Panc1 (cell line): Measurements from ENCODE around the gene PCDH15.

Experiments
- CTCF ChIP-seq: fragments of 450-650 bp; IDR thresholded peaks from 2 replicates; pipeline ENCODE4 v1.5.1; 2017; ENCODE audit warnings: mild to moderate bottlenecking
- SIN3A ChIP-seq: IDR thresholded peaks from 2 replicates; pipeline ENCODE4 v1.6.1; 2012; ENCODE audit warnings: low read depth, mild to moderate bottlenecking, low read length, moderate library complexity, borderline replicate concordance; ENCODE audit not compliant: insufficient read depth

- TF ChIP-seq CTCF = no peak
- TF ChIP-seq SIN3A = no peak
Observed at GRCh38 chr10:54454271-54454670, 346.8 kb downstream of the PCDH15 start.
